Measurements from ENCODE around the gene SUPT4H1.
"Not testable (repeated sequence)": the region's sequence is repeated elsewhere in the genome, so short reads cannot be mapped to it uniquely, and the experiment has no call there.

The SUPT4H1 gene

GRCh38 chr17:58351831-58352595 is at the start of gene SUPT4H1:
Gene SUPT4H1, minus strand, starts transcription at chr17:58352201. Its CDS starts 66 bp downstream, at chr17:58352135.
- DNase-seq = peak; percentile 80

- no peak for DNase-seq
Observed at GRCh38 chr17:58401287-58401686, 49.3 kb upstream of the SUPT4H1 start.

GRCh38 chr17:58400826-58401225 is 48.8 kb upstream of the SUPT4H1 start:
- no peak for DNase-seq

- no peak for DNase-seq
Observed at GRCh38 chr17:58399974-58400373, 48.0 kb upstream of the SUPT4H1 start.

GRCh38 chr17:58398574-58399266 is 46.7 kb upstream of the SUPT4H1 start:
- no peak for DNase-seq

GRCh38 chr17:58397421-58397820 is 45.4 kb upstream of the SUPT4H1 start:
- DNase-seq = not testable (repeated sequence)

GRCh38 chr17:58396173-58396572 is 44.2 kb upstream of the SUPT4H1 start:
- no peak for DNase-seq

GRCh38 chr17:58394534-58395223 is 42.7 kb upstream of the SUPT4H1 start:
- no peak for DNase-seq

GRCh38 chr17:58391302-58391984 is 39.4 kb upstream of the SUPT4H1 start:
- DNase-seq = no peak

- no peak for DNase-seq
Observed at GRCh38 chr17:58390884-58391283, 38.9 kb upstream of the SUPT4H1 start.

GRCh38 chr17:58388302-58389190 is 36.5 kb upstream of the SUPT4H1 start:
- no peak for DNase-seq

- DNase-seq = no peak
Observed at GRCh38 chr17:58387834-58388233, 35.8 kb upstream of the SUPT4H1 start.

GRCh38 chr17:58386708-58387107 is 34.7 kb upstream of the SUPT4H1 start:
- DNase-seq = no peak

GRCh38 chr17:58385359-58385899 is 33.4 kb upstream of the SUPT4H1 start:
- DNase-seq = no peak

GRCh38 chr17:58384897-58385296 is 32.9 kb upstream of the SUPT4H1 start:
- DNase-seq = no peak

GRCh38 chr17:58383892-58384462 is 32.0 kb upstream of the SUPT4H1 start:
- DNase-seq = no peak

GRCh38 chr17:58382872-58383242 is 30.9 kb upstream of the SUPT4H1 start:
- DNase-seq = no peak

- DNase-seq = no peak
Observed at GRCh38 chr17:58382108-58382871, 30.3 kb upstream of the SUPT4H1 start.

- no peak for DNase-seq
Observed at GRCh38 chr17:58381124-58382035, 29.4 kb upstream of the SUPT4H1 start.
